Tibial nerve (tissue), 4 donors: ENCODE measurements around the gene BNC2. TPM values are rescaled to one million over a fixed set of nuclear protein-coding genes. Genes with fewer than 3 reads are reported as not detected.

Source experiments
- DNase-seq, 2 donors: peaks; one replicate each; pipeline ENCODE4 v3.0.0-alpha.2; 2019; ENCODE audit warnings: low spot score in 2 of 2
- H3K27ac ChIP-seq, 4 donors: fragments of 200-600 bp; sonication (generic) in 3 of 4; one replicate each; pipeline ENCODE4 v1.5.1; 2017 to 2019; ENCODE audit warnings: mild to moderate bottlenecking in 1 of 4
- H3K27me3 ChIP-seq, 2 donors: fragments of 200-600 bp; sonication (generic) in 1 of 2; one replicate each; pipeline versions ENCODE4 v1.5.1 to v1.6.0; 2017 to 2019
- H3K36me3 ChIP-seq, 3 donors: fragments of 200-600 bp; sonication (generic); one replicate each; pipeline ENCODE4 v1.5.1; 2018 to 2019
- H3K4me1 ChIP-seq, 4 donors: fragments of 200-600 bp; sonication (generic) in 3 of 4; one replicate each; pipeline ENCODE4 v1.5.1; 2017 to 2019
- H3K4me3 ChIP-seq, 4 donors: fragments of 200-600 bp; sonication (generic) in 3 of 4; one replicate each; pipeline ENCODE4 v1.5.1; 2017 to 2019; ENCODE audit warnings: mild to moderate bottlenecking in 1 of 4, moderate library complexity in 1 of 4
- H3K9me3 ChIP-seq, 4 donors: fragments of 200-600 bp; sonication (generic) in 3 of 4; one replicate each; pipeline ENCODE4 v1.5.1; 2017 to 2019
- EP300 ChIP-seq, 2 donors: sonication (generic); formaldehyde crosslinking; IDR thresholded peaks; one replicate each; pipeline ENCODE4 v1.6.1; 2017; ENCODE audit warnings: antibody characterized with exemption in 2 of 2, mild to moderate bottlenecking in 1 of 2
- POLR2A ChIP-seq, 2 donors: fragments of 450-650 bp; IDR thresholded peaks; one replicate each; pipeline ENCODE4 v1.6.1; 2017; ENCODE audit warnings: antibody characterized with exemption in 2 of 2, mild to moderate bottlenecking in 2 of 2, moderate library complexity in 2 of 2
- WGBS, 2 donors: methylation state at CpG; one replicate each; pipeline ENCODE4 v1.1.5; 2018; 5-methylcytosine and 5-hydroxymethylcytosine counted together
- total RNA-seq, 4 donors: library from RNA; depleted of rRNA; stranded (reverse); fragments of >200 nt; gene quantifications; one replicate each; pipeline ENCODE4 v1.1.0, GENCODE V29; 2016
- TF ChIP-seq, protein P1 (sequence below), 5 experiments: fragments of 200-600 bp in 3 of 5; fragments of 450-650 bp in 2 of 5; sonication (generic) in 3 of 5; IDR thresholded peaks; one replicate each; pipeline ENCODE4 v1.5.1; 2016 to 2019; ENCODE audit warnings: antibody characterized with exemption in 5 of 5, mild to moderate bottlenecking in 3 of 5, moderate library complexity in 2 of 5

The BNC2 gene
- total RNA-seq, 4 donors from 2014 or later, result 69.9 to 89.6 (median 88.4) TPM

- no peaks in the 10 kb centered on the region for H3K9me3 ChIP-seq
- no peak for DNase-seq
- H3K4me3 ChIP-seq, result no peak overlapping the region
- no peak overlapping the region for H3K27ac ChIP-seq
- H3K4me1 ChIP-seq, result peaks cover 0 to 7% (median 0%) of the 10 kb centered on the region in 4 donors
- no peaks in the 10 kb centered on the region for H3K36me3 ChIP-seq
- WGBS, 2 donors, result 66 to 78% methylated on average over 5 of the region's 5 CpGs
- H3K27me3 ChIP-seq, result no peaks in the 10 kb centered on the region
- TF ChIP-seq, protein P1, sequence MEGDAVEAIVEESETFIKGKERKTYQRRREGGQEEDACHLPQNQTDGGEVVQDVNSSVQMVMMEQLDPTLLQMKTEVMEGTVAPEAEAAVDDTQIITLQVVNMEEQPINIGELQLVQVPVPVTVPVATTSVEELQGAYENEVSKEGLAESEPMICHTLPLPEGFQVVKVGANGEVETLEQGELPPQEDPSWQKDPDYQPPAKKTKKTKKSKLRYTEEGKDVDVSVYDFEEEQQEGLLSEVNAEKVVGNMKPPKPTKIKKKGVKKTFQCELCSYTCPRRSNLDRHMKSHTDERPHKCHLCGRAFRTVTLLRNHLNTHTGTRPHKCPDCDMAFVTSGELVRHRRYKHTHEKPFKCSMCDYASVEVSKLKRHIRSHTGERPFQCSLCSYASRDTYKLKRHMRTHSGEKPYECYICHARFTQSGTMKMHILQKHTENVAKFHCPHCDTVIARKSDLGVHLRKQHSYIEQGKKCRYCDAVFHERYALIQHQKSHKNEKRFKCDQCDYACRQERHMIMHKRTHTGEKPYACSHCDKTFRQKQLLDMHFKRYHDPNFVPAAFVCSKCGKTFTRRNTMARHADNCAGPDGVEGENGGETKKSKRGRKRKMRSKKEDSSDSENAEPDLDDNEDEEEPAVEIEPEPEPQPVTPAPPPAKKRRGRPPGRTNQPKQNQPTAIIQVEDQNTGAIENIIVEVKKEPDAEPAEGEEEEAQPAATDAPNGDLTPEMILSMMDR (IDR thresholded peaks at IDR 0.05), result no peak
- TF ChIP-seq EP300 (IDR thresholded peaks at IDR 0.05) (no peak), POLR2A (IDR thresholded peaks at IDR 0.05) (no peak)
Observed at GRCh38 chr9:16811987-16812685, 58.3 kb downstream of the BNC2 start.

DNA sequence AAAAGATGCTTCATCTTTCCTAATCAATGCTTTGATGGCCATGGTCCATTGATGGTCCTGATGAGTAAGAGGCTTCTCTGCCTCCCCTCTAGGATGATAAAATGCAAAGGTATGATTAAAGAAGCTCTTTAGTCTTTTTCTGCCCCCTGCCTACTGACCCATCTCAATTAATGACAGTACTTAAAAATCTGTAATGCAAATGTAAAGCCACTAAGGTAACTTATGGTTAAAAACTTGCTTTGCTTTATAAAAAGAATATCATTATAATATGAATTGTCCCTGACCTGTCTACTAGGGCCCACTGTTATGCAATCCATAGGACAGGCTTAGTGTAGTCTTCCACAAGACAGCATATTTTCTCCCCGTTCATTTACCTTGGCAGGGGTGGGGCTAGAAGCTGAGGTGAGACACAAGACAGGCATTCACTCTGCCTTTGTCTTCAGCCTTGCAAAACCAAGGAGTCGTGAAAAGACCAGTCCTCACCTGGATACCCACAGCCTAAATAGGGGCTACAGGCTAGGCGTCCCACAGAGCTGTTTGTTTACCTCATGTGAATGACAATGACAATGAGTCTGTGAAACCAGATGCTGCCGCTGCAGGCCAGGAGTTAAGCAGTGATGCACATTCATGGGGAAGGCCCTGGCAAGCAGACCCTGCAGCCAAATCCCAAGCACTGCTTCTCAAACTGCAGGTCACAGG, 60.4 kb downstream of the BNC2 start:
- DNase-seq, result no peak
- no peaks in the 10 kb centered on the region for H3K9me3 ChIP-seq
- WGBS, 2 donors, result 80 to 92% methylated on average over 4 of the region's 4 CpGs
- no peaks in the 10 kb centered on the region for H3K4me1 ChIP-seq
- no peak overlapping the region for H3K4me3 ChIP-seq
- no peak overlapping the region for H3K27ac ChIP-seq
- no peaks in the 10 kb centered on the region for H3K36me3 ChIP-seq
- no peaks in the 10 kb centered on the region for H3K27me3 ChIP-seq
- TF ChIP-seq EP300 (IDR thresholded peaks at IDR 0.05) (no peak), POLR2A (IDR thresholded peaks at IDR 0.05) (no peak)
- TF ChIP-seq, protein P1 (IDR thresholded peaks at IDR 0.05), result no peak

- no peak for DNase-seq
- TF ChIP-seq EP300 (IDR thresholded peaks at IDR 0.05) (no peak), POLR2A (IDR thresholded peaks at IDR 0.05) (no peak)
- TF ChIP-seq, protein P1 (IDR thresholded peaks at IDR 0.05), result no peak
- H3K27me3 ChIP-seq, result no peaks in the 10 kb centered on the region
- H3K36me3 ChIP-seq, result no peaks in the 10 kb centered on the region
- H3K4me1 ChIP-seq, result peaks cover 0 to 8% (median 0%) of the 10 kb centered on the region in 4 donors
- H3K27ac ChIP-seq, result no peak overlapping the region
- H3K4me3 ChIP-seq, result no peak overlapping the region
- H3K9me3 ChIP-seq, result no peaks in the 10 kb centered on the region
Observed at GRCh38 chr9:16806674-16807073, 63.8 kb downstream of the BNC2 start.

DNA sequence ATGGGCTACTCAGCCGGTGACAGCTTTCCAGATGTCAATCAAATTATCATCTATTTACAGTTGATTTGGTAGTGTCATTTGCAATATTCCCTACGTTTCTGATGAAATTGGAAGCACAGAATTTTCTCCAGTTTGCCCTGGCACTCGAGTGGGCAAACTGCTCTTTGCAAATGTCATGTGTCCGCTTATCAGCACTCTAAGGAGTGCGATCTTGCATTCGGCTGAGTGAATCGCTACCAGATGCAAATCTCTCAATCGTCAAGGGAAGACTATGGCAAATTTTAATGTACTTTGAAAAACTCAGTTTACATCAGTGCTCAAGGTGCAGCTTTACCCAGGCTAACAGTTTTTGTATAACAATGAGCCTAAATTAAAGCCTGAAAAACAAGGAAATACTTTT, 66.8 kb downstream of the BNC2 start:
- H3K27ac ChIP-seq, result no peak overlapping the region
- no peaks in the 10 kb centered on the region for H3K36me3 ChIP-seq
- no peaks in the 10 kb centered on the region for H3K27me3 ChIP-seq
- no peak for DNase-seq
- H3K9me3 ChIP-seq, result no peaks in the 10 kb centered on the region
- TF ChIP-seq POLR2A (IDR thresholded peaks at IDR 0.05) (no peak), EP300 (IDR thresholded peaks at IDR 0.05) (no peak)
- TF ChIP-seq, protein P1 (IDR thresholded peaks at IDR 0.05), result no peak
- no peak overlapping the region for H3K4me3 ChIP-seq
- peaks cover 0 to 8% (median 0%) of the 10 kb centered on the region in 4 donors for H3K4me1 ChIP-seq
- 75 to 80% methylated on average over 8 of the region's 8 CpGs for WGBS, 2 donors

- Histone ChIP-seq H3K36me3 (no peaks in the 10 kb centered on the region), H3K4me3 (no peak overlapping the region), H3K27ac (no peak overlapping the region), H3K27me3 (no peaks in the 10 kb centered on the region), H3K9me3 (no peaks in the 10 kb centered on the region), H3K4me1 (peaks cover 0 to 11% (median 0%) of the 10 kb centered on the region in 4 donors)
- TF ChIP-seq EP300 (IDR thresholded peaks at IDR 0.05) (no peak), POLR2A (IDR thresholded peaks at IDR 0.05) (no peak)
- TF ChIP-seq, protein P1 (IDR thresholded peaks at IDR 0.05), result no peak
- 63 to 64% methylated on average over 10 of the region's 10 CpGs for WGBS, 2 donors
- no peak for DNase-seq
Observed at GRCh38 chr9:16801871-16802466, 68.5 kb downstream of the BNC2 start.
